Measurements from ENCODE around the gene KLHL29. TPM values are rescaled to one million over a fixed set of nuclear protein-coding genes. Genes with fewer than 3 reads are reported as not detected.

Gene KLHL29
- total RNA-seq, 1 donor = 1.0 TPM

DNA sequence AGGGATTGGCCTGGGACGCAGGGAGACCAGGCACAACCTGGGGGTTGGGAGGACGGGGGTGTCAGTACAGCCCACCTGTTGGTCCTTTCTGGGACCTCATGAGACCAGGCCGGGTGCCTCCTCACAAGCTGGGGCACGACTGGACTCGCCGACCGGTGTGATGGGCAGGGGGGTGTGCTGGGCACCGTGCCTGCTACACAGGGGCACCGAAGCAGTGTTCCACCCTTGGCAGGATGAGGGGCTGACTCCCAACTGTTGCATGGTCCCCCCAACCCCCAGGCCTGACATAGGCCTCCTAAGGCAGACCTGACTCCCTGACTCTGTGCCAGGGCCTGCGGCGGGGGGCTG, 285.2 kb downstream of the KLHL29 start:
- no peaks in the 10 kb centered on the region for H3K27me3 ChIP-seq (ENCODE audit: insufficient read depth, low read length)
- no peaks in the 10 kb centered on the region for H3K9me3 ChIP-seq (ENCODE audit: low read depth, low read length)
- H3K4me1 ChIP-seq (ENCODE audit: insufficient read depth, low read length) = no peaks in the 10 kb centered on the region
- no peak overlapping the region for H3K4me3 ChIP-seq (ENCODE audit: low read length)

DNA sequence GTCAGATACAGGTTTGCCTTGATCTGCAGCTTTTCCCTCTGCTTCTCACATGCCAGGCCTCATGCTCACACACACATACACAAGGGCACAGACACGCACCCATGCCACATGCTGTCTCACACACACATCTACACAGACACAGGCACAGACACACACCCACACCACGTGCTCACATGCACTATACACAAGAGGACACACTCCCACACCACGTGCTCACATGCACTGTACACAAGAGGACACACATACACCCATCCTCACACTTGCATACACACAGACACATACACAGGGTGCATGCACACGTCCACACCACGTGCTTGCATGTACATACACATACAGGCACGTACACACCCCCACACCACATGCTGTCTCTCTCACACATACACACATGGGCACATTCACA, 288.1 kb downstream of the KLHL29 start:
- Histone ChIP-seq H3K4me3 (ENCODE audit: low read length) (no peak overlapping the region), H3K27me3 (ENCODE audit: insufficient read depth, low read length) (no peaks in the 10 kb centered on the region), H3K4me1 (ENCODE audit: insufficient read depth, low read length) (no peaks in the 10 kb centered on the region), H3K9me3 (ENCODE audit: low read depth, low read length) (no peaks in the 10 kb centered on the region)

DNA sequence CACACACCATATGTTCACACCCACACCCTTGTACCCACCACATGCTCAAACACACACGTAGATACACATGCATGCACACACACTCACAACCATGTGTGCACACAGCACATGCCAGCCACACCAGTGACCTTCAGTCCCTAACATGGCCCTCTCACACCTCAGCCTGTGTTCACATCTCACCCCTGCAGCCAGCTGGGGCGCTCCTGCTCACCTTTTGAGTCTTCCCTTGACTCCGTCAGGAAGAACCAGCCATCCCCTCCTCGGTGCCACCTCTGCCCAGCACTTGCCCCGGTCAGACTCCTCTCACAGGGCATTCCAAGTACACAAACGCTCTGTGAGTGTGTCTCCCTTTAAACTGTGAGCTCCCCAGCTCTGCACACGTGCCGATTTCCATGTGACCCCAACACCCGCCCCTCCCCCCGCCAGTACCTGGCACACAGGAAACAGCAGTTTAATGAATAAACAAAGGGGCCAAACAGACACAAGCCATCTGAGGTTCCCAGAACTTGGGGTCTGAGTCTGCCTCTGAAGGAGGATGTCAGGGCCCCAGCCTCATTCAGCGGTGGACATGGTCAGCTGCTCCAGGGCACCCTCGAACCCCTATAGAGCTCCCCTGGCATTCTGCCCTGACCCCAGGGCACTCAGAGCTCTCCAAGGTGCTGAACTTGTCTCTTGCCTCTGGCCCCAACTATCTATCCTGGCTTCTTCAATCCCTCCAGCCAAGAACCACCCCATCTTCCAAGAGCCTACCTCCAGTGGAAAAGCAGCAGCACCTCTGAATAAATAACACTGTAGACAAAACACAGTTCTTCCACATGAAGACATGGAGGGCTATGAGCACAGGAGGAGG, 289.1 kb downstream of the KLHL29 start:
- Histone ChIP-seq H3K9me3 (ENCODE audit: low read depth, low read length) (no peaks in the 10 kb centered on the region), H3K4me1 (ENCODE audit: insufficient read depth, low read length) (no peaks in the 10 kb centered on the region), H3K27me3 (ENCODE audit: insufficient read depth, low read length) (no peaks in the 10 kb centered on the region), H3K4me3 (ENCODE audit: low read length) (no peak overlapping the region)

- Histone ChIP-seq H3K9me3 (ENCODE audit: low read depth, low read length) (no peaks in the 10 kb centered on the region), H3K4me1 (ENCODE audit: insufficient read depth, low read length) (no peaks in the 10 kb centered on the region), H3K4me3 (ENCODE audit: low read length) (no peak overlapping the region), H3K27me3 (ENCODE audit: insufficient read depth, low read length) (no peaks in the 10 kb centered on the region)
Measured at GRCh38 chr2:23675506-23675905, 290.5 kb downstream of the KLHL29 start.

DNA sequence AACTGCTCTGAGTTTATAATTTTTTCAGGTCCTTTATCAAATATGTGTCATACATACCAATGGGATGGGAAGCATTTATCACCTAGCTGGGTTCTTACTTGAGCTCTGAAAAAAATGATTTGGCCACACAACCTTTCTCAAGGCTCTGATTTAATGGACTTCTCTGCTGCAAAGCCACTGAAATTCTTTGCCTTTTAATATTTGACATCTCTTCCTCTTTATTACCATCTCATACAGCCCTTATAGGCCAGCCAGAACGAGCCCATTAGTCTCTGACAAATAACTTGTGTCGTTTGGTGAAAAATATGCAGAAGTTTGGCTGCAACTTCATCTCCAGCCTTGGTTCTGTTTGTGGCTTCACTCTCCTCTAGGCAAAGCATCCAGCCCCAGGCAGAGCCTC, 292.9 kb downstream of the KLHL29 start:
- Histone ChIP-seq H3K9me3 (ENCODE audit: low read depth, low read length) (no peaks in the 10 kb centered on the region), H3K4me3 (ENCODE audit: low read length) (no peak overlapping the region), H3K27me3 (ENCODE audit: insufficient read depth, low read length) (no peaks in the 10 kb centered on the region), H3K4me1 (ENCODE audit: insufficient read depth, low read length) (no peaks in the 10 kb centered on the region)

GRCh38 chr2:23679044-23679443, 294.1 kb downstream of the KLHL29 start:
- H3K27me3 ChIP-seq (ENCODE audit: insufficient read depth, low read length) = no peaks in the 10 kb centered on the region
- no peaks in the 10 kb centered on the region for H3K4me1 ChIP-seq (ENCODE audit: insufficient read depth, low read length)
- no peaks in the 10 kb centered on the region for H3K9me3 ChIP-seq (ENCODE audit: low read depth, low read length)
- H3K4me3 ChIP-seq (ENCODE audit: low read length) = no peak overlapping the region

DNA sequence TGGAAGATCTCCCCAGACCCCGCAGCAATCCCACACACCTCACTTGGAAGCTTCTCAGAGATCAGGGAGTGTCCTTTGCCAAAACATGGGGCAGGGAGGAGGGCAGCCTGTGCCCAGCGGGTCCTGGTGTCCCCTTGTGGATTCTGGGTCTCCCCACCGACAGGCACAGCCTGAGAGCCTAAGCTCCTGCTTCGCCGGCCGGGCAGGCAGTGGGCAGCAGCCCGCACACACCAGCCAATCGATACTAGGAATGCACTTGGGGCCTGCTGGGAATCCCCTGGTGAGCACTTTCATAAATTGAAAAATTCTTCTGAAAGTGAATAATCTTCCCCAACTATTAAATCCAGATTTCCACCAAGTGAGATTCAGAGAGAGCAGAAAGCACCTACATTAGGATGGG, 296.0 kb downstream of the KLHL29 start:
- Histone ChIP-seq H3K9me3 (ENCODE audit: low read depth, low read length) (no peaks in the 10 kb centered on the region), H3K4me3 (ENCODE audit: low read length) (no peak overlapping the region), H3K27me3 (ENCODE audit: insufficient read depth, low read length) (no peaks in the 10 kb centered on the region), H3K4me1 (ENCODE audit: insufficient read depth, low read length) (no peaks in the 10 kb centered on the region)

DNA sequence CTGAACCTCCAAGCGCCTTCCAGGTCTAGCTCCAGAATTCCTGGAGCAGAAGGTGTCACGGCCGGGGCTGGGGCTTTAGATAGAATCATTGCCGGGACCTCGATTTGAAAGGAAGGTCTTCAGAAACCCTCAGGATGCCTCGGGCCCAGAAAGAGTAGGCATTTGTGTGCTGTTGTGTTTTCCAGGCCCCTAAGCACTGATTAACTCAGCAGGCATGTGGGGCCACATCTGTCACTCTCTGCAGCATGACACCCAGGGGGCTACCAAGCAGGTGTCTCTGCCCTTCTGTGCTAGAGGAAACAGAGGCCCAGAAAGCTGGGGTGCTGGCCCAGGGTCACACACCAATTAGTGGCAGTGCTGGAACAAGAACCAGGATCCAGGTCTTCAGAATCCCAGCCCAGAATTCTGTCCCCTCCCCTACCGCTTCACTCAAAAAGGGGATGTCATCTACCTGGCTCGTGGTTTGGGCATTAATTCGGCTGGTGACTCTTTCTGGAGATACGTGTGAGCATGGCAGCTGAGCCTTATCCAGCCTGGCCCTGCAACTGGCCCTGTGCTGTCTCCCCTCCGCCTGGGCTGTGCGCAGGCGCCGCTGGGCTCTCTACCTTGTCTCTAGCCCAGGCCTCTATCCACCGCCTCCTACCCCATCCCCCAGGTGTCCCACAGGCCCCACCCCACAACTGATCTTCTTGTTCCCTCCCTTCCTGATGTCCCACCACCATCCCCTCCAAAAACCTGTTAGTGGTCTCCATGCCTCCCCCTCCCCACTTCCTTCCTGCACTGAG, 296.6 kb downstream of the KLHL29 start:
- no peaks in the 10 kb centered on the region for H3K27me3 ChIP-seq (ENCODE audit: insufficient read depth, low read length)
- no peaks in the 10 kb centered on the region for H3K9me3 ChIP-seq (ENCODE audit: low read depth, low read length)
- no peak overlapping the region for H3K4me3 ChIP-seq (ENCODE audit: low read length)
- H3K4me1 ChIP-seq (ENCODE audit: insufficient read depth, low read length) = no peaks in the 10 kb centered on the region

DNA sequence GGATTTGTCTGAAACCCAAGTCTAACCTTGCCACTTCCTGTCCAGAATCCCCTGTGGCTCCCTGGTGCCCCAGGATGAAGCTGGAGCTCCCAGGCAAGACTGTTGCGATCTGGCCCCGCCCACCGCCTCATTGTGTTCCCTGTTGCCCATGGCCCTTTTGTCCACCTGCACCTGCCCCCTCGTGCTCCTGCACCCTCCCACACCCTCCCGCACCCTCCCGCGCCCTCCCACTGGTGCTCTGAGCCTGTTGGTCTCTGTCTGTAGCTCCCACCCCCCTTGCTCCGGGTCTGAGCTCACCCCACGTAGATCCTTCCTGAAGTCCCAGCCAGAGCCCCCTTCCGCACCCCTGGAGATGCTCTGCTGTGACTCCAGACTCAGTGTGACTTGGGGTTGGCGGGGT, 297.5 kb downstream of the KLHL29 start:
- Histone ChIP-seq H3K9me3 (ENCODE audit: low read depth, low read length) (no peaks in the 10 kb centered on the region), H3K4me3 (ENCODE audit: low read length) (no peak overlapping the region), H3K4me1 (ENCODE audit: insufficient read depth, low read length) (no peaks in the 10 kb centered on the region), H3K27me3 (ENCODE audit: insufficient read depth, low read length) (no peaks in the 10 kb centered on the region)

GRCh38 chr2:23683001-23683400, 298.0 kb downstream of the KLHL29 start:
- Histone ChIP-seq H3K4me3 (ENCODE audit: low read length) (no peak overlapping the region), H3K27me3 (ENCODE audit: insufficient read depth, low read length) (no peaks in the 10 kb centered on the region)

DNA sequence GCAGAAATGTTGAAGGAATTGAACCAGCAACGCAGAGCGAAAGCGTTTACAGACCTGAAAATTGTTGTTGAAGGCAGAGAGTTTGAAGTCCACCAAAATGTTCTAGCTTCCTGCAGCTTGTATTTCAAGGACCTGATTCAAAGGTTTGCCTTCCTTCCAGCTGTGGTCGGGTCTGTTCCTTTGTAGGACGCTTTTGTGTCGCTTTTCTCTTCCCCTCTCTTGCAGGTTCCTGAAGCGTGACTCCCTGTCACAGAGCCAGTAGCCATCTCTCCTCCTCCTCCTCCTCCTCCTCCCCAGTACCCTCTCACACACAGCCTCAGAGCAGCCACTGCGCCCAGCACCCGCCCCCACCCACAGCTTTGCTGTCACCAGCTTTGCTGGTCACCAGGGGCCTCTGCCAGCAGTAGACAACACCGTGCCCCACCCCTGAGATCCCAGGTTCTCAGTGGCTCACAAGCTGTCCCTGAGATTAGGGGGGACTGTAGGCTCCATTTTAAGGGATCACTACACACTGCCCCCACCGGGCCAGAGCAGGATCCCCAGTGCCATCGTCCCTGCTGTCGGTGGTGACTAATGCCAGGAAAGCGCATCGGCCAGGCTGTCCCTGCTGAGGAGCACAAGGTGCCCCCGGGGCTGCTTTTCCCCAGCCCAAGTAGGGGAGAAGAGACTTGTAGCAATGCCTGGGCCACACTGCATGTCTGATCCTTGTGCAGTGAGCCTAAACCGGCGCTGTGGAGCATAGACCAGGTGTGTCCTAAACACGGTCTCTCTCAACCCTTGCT, 299.6 kb downstream of the KLHL29 start:
- no peaks in the 10 kb centered on the region for H3K9me3 ChIP-seq (ENCODE audit: low read depth, low read length)
- H3K27me3 ChIP-seq (ENCODE audit: insufficient read depth, low read length) = no peaks in the 10 kb centered on the region
- H3K4me3 ChIP-seq (ENCODE audit: low read length) = no peak overlapping the region
- H3K4me1 ChIP-seq (ENCODE audit: insufficient read depth, low read length) = no peaks in the 10 kb centered on the region

More at GRCh38 chr2:23683001-23683400, 298.0 kb downstream of the KLHL29 start:
- Histone ChIP-seq H3K9me3 (ENCODE audit: low read depth, low read length) (no peaks in the 10 kb centered on the region), H3K4me1 (ENCODE audit: insufficient read depth, low read length) (no peaks in the 10 kb centered on the region)

DNA sequence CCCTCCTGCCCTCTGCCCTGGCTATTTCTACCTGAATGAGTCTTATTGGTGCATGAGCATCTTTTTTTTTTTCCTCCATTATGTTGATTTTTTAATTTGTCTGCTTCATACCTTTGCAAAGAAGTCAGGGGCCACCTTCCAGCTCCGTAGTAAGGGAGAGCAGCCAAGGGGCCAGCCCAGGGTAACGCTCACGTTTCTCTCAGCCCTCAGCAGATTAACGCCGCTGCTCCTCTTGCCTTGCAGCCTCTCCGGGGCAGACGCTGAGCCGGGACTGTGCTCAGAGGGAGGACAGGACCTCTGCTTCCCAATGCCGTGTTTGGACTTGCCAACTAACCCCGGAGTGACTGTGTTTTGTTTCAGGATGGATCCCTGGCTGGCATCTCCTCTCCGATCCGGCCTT, 300.2 kb downstream of the KLHL29 start:
- no peaks in the 10 kb centered on the region for H3K4me1 ChIP-seq (ENCODE audit: insufficient read depth, low read length)
- no peaks in the 10 kb centered on the region for H3K27me3 ChIP-seq (ENCODE audit: insufficient read depth, low read length)
- H3K4me3 ChIP-seq (ENCODE audit: low read length) = no peak overlapping the region
- H3K9me3 ChIP-seq (ENCODE audit: low read depth, low read length) = no peaks in the 10 kb centered on the region

DNA sequence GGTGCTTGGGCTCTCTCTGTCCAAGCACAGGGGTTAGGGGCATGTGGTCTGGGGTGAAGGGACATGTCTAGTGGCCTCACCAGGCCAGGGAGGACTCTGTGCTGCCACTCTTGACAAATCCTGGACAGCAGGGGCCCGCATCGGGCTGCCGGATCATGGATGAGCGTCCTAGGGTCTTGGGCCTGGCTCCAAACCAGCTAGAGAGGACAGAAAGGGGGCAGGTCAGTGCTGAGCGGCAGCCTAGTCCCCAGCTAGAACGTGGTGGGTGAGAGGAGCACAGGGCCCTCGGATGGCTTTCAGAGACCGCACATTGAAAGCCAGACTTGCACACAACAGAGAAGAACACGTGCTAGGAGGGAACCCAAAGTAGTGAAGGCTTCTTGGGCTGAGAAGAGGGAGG, 300.7 kb downstream of the KLHL29 start:
- H3K4me1 ChIP-seq (ENCODE audit: insufficient read depth, low read length) = no peaks in the 10 kb centered on the region
- no peaks in the 10 kb centered on the region for H3K27me3 ChIP-seq (ENCODE audit: insufficient read depth, low read length)
- no peaks in the 10 kb centered on the region for H3K9me3 ChIP-seq (ENCODE audit: low read depth, low read length)
- H3K4me3 ChIP-seq (ENCODE audit: low read length) = no peak overlapping the region

DNA sequence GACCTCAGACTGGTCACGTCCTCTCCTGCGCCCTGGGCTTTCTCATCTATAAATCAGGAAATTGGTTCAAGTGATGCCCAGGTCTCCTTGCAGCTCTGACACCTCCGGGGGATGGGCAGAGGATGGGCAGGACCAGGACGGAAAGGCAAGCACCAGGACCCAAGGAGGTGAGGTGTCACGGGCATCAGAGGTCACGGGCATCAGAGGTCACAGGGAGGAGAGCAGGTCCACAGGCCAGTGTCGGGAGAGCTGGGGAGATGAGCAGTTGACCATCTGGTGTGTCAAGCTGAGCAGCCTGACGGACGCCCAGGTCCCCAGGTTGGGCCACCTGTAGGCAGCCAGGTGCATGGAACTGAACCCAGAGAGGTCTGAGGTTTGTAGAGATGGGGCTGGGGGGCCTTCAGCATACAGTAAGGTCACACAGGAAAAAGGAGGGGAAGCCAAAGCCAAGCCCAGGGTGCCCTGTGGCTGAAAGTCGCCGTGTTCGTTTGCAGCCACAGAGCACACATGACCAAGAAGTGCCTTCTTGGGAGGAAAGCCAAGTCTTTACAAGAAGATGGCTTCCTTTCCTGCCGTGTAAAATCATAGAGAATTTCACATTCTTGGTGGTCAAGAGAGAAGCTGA, 301.5 kb downstream of the KLHL29 start:
- H3K27me3 ChIP-seq (ENCODE audit: insufficient read depth, low read length) = no peaks in the 10 kb centered on the region
- H3K4me3 ChIP-seq (ENCODE audit: low read length) = no peak overlapping the region
- no peaks in the 10 kb centered on the region for H3K4me1 ChIP-seq (ENCODE audit: insufficient read depth, low read length)
- no peaks in the 10 kb centered on the region for H3K9me3 ChIP-seq (ENCODE audit: low read depth, low read length)

GRCh38 chr2:23687214-23687613, 302.2 kb downstream of the KLHL29 start:
- no peaks in the 10 kb centered on the region for H3K4me1 ChIP-seq (ENCODE audit: insufficient read depth, low read length)
- H3K9me3 ChIP-seq (ENCODE audit: low read depth, low read length) = no peaks in the 10 kb centered on the region
- H3K4me3 ChIP-seq (ENCODE audit: low read length) = no peak overlapping the region
- H3K27me3 ChIP-seq (ENCODE audit: insufficient read depth, low read length) = no peaks in the 10 kb centered on the region
